ENCODE results near the gene SLC16A1.
"Not testable (repeated sequence)": the region's sequence is repeated elsewhere in the genome, so short reads cannot be mapped to it uniquely, and the experiment has no call there.

The SLC16A1 gene

GRCh38 chr1:112955773-112956543 lies at the start of gene SLC16A1:
TSS of gene SLC16A1 (minus strand) at chr1:112956196. CDS start at chr1:112929308, 26,888 bp downstream.
- FAIRE-seq: no peak

GRCh38 chr1:113003751-113004690 lies 48.0 kb upstream of the SLC16A1 start:
- no peak for FAIRE-seq

- FAIRE-seq: no peak
Observed at GRCh38 chr1:113002297-113002696, 46.3 kb upstream of the SLC16A1 start.

GRCh38 chr1:112998592-112999235 lies 42.7 kb upstream of the SLC16A1 start:
- FAIRE-seq: no peak

GRCh38 chr1:112997781-112998180 lies 41.8 kb upstream of the SLC16A1 start:
- FAIRE-seq: no peak

- FAIRE-seq: no peak
Observed at GRCh38 chr1:112995890-112996289, 39.9 kb upstream of the SLC16A1 start.

- not testable (repeated sequence) for FAIRE-seq
Observed at GRCh38 chr1:112995021-112995420, 39.0 kb upstream of the SLC16A1 start.

GRCh38 chr1:112992780-112993179 lies 36.8 kb upstream of the SLC16A1 start:
- no peak for FAIRE-seq

- FAIRE-seq: no peak
Observed at GRCh38 chr1:112991402-112992120, 35.6 kb upstream of the SLC16A1 start.

GRCh38 chr1:112990271-112990670 lies 34.3 kb upstream of the SLC16A1 start:
- FAIRE-seq: no peak

GRCh38 chr1:112988367-112988766 lies 32.4 kb upstream of the SLC16A1 start:
- FAIRE-seq: no peak

GRCh38 chr1:112985123-112985522 lies 29.1 kb upstream of the SLC16A1 start:
- no peak for FAIRE-seq

GRCh38 chr1:112983537-112984131 lies 27.6 kb upstream of the SLC16A1 start:
- no peak for FAIRE-seq

- FAIRE-seq: no peak
Observed at GRCh38 chr1:112982853-112983536, 27.0 kb upstream of the SLC16A1 start.

GRCh38 chr1:112982328-112982727 lies 26.3 kb upstream of the SLC16A1 start:
- FAIRE-seq: no peak

- FAIRE-seq: not testable (repeated sequence)
Observed at GRCh38 chr1:112981834-112982233, 25.8 kb upstream of the SLC16A1 start.

GRCh38 chr1:112981426-112981825 lies 25.4 kb upstream of the SLC16A1 start:
- FAIRE-seq: no peak

GRCh38 chr1:112975336-112975735 lies 19.3 kb upstream of the SLC16A1 start:
- no peak for FAIRE-seq

GRCh38 chr1:112974646-112975045 lies 18.6 kb upstream of the SLC16A1 start:
- no peak for FAIRE-seq

- no peak for FAIRE-seq
Observed at GRCh38 chr1:112973788-112974187, 17.8 kb upstream of the SLC16A1 start.

- no peak for FAIRE-seq
Observed at GRCh38 chr1:112971006-112971405, 15.0 kb upstream of the SLC16A1 start.

- FAIRE-seq: no peak
Observed at GRCh38 chr1:112964347-112964746, 8.4 kb upstream of the SLC16A1 start.

Measured in islet of Langerhans (tissue), 1 donor.